Trophoblast cell (in vitro differentiated cells and primary cell): Measurements from ENCODE around the gene CHEK1.

Experiments used
- DNase-seq, 2 donors: peaks; one replicate each; pipeline ENCODE4 v3.0.0-alpha.2; 2016
- H2AFZ ChIP-seq: 2 replicates; pipeline ENCODE4 v1.6.1; 2013; ENCODE audit warnings: low read length, moderate library complexity, mild to moderate bottlenecking; ENCODE audit not compliant: insufficient read depth, poor library complexity
- H2AK5ac ChIP-seq: 2 replicates; pipeline ENCODE4 v1.6.1; 2013; ENCODE audit warnings: mild to moderate bottlenecking, low read length
- H2BK120ac ChIP-seq: 2 replicates; pipeline ENCODE4 v1.6.1; 2013; ENCODE audit warnings: low read length, mild to moderate bottlenecking, moderate library complexity; ENCODE audit not compliant: insufficient read depth, poor library complexity
- H2BK12ac ChIP-seq: 2 replicates; pipeline ENCODE4 v1.6.1; 2013; ENCODE audit warnings: mild to moderate bottlenecking, low read length, moderate library complexity
- H2BK5ac ChIP-seq: 2 replicates; pipeline ENCODE4 v1.6.1; 2013; ENCODE audit warnings: low read length, low read depth, moderate library complexity, mild to moderate bottlenecking; ENCODE audit not compliant: poor library complexity
- H3K14ac ChIP-seq: 2 replicates; pipeline ENCODE4 v1.6.1; 2013; ENCODE audit warnings: mild to moderate bottlenecking, low read length
- H3K18ac ChIP-seq: 2 replicates; pipeline ENCODE4 v1.6.1; 2013; ENCODE audit warnings: mild to moderate bottlenecking, low read length
- H3K23ac ChIP-seq: 2 replicates; pipeline ENCODE4 v1.6.1; 2013; ENCODE audit warnings: low read length
- H3K27ac ChIP-seq: 2 replicates; pipeline ENCODE4 v1.5.1; 2013; ENCODE audit warnings: low read depth, mild to moderate bottlenecking, inconsistent platforms, low read length, moderate library complexity
- H3K27me3 ChIP-seq: 2 replicates; pipeline ENCODE4 v1.6.1; 2013; ENCODE audit warnings: inconsistent platforms, mild to moderate bottlenecking, low read length, moderate library complexity; ENCODE audit not compliant: insufficient read depth
- H3K36me3 ChIP-seq, 2 experiments: 1 replicate in 1 of 2; 2 replicates in 1 of 2; pipeline ENCODE4 v1.6.1; 2013; ENCODE audit warnings: low read length in 2 of 2, mild to moderate bottlenecking in 2 of 2, moderate library complexity in 1 of 2; ENCODE audit not compliant: insufficient read depth in 2 of 2, control insufficient read depth in 1 of 2
- H3K4ac ChIP-seq: 2 replicates; pipeline ENCODE4 v1.6.1; 2013; ENCODE audit warnings: low read depth, mild to moderate bottlenecking, low read length, moderate library complexity
- H3K4me1 ChIP-seq, 2 experiments: 1 replicate in 1 of 2; 2 replicates in 1 of 2; pipeline ENCODE4 v1.6.1; 2013; ENCODE audit warnings: low read length in 2 of 2, mild to moderate bottlenecking in 2 of 2, moderate library complexity in 1 of 2; ENCODE audit not compliant: insufficient read depth in 2 of 2, control insufficient read depth in 1 of 2
- H3K4me2 ChIP-seq: 2 replicates; pipeline ENCODE4 v1.6.1; 2013; ENCODE audit warnings: inconsistent platforms, mild to moderate bottlenecking, low read length, moderate library complexity
- H3K4me3 ChIP-seq: 2 replicates; pipeline ENCODE4 v1.5.1; 2013; ENCODE audit warnings: mild to moderate bottlenecking, low read depth, low read length, inconsistent platforms
- H3K79me1 ChIP-seq: one replicate; pipeline ENCODE4 v1.6.1; 2013; ENCODE audit warnings: low read length
- H3K79me2 ChIP-seq: 2 replicates; pipeline ENCODE4 v1.6.1; 2013; ENCODE audit warnings: low read length, mild to moderate bottlenecking; ENCODE audit not compliant: control insufficient read depth, insufficient read depth, poor library complexity
- H3K9ac ChIP-seq: 2 replicates; pipeline ENCODE4 v1.6.1; 2013; ENCODE audit warnings: mild to moderate bottlenecking, low read length
- H3K9me3 ChIP-seq: 2 replicates; pipeline ENCODE4 v1.6.1; 2013; ENCODE audit warnings: low read depth, mild to moderate bottlenecking, control low read depth, inconsistent platforms, low read length; ENCODE audit not compliant: insufficient read depth
- H4K12ac ChIP-seq: 2 replicates; pipeline ENCODE4 v1.6.1; 2013; ENCODE audit warnings: low read depth, mild to moderate bottlenecking, low read length, moderate library complexity
- H4K8ac ChIP-seq: 2 replicates; pipeline ENCODE4 v1.6.1; 2013; ENCODE audit warnings: low read depth, mild to moderate bottlenecking, low read length, moderate library complexity
- H4K91ac ChIP-seq: one replicate; pipeline ENCODE4 v1.6.1; 2013; ENCODE audit warnings: low read depth, mild to moderate bottlenecking, low read length, moderate library complexity
- WGBS: extraction: QIAGEN DNeasy Blood & Tissue Kit; methylation state at CpG from one replicate; pipeline ENCODE4 v1.1.7; 2013; ENCODE audit warnings: missing lambda C conversion rate; ENCODE audit not compliant: insufficient read length, insufficient coverage; ENCODE audit errors: extremely low coverage; 5-methylcytosine and 5-hydroxymethylcytosine counted together

The CHEK1 gene

GRCh38 chr11:125637840-125638239, 12.9 kb downstream of the CHEK1 start:
- H2BK12ac ChIP-seq: no peak overlapping the region
- H3K9ac ChIP-seq: no peak overlapping the region
- no CpG with 5 or more reads among the region's 3 CpGs for WGBS
- no peak overlapping the region for H3K18ac ChIP-seq
- no peak for DNase-seq
- H2BK120ac ChIP-seq: no peak overlapping the region
- no peak overlapping the region for H2AK5ac ChIP-seq
- no peaks in the 10 kb centered on the region for H3K27me3 ChIP-seq
- no peak overlapping the region for H3K4ac ChIP-seq
- no peaks in the 10 kb centered on the region for H3K79me1 ChIP-seq
- H3K9me3 ChIP-seq: no peaks in the 10 kb centered on the region
- no peak overlapping the region for H2AFZ ChIP-seq
- H3K4me1 ChIP-seq: no peaks in the 10 kb centered on the region
- H3K14ac ChIP-seq: no peak overlapping the region
- no peaks in the 10 kb centered on the region for H3K79me2 ChIP-seq
- H3K4me3 ChIP-seq: no peak overlapping the region
- H3K27ac ChIP-seq: no peak overlapping the region
- no peak overlapping the region for H3K4me2 ChIP-seq
- H4K8ac ChIP-seq: no peak overlapping the region
- no peak overlapping the region for H4K91ac ChIP-seq
- no peak overlapping the region for H4K12ac ChIP-seq
- H3K23ac ChIP-seq: no peak overlapping the region
- H2BK5ac ChIP-seq: no peak overlapping the region
- peaks cover 10 to 23% of the 10 kb centered on the region in 2 experiments for H3K36me3 ChIP-seq

GRCh38 chr11:125638315-125638714, 13.4 kb downstream of the CHEK1 start:
- Histone ChIP-seq H4K91ac (no peak overlapping the region), H3K79me1 (no peaks in the 10 kb centered on the region), H3K9me3 (no peaks in the 10 kb centered on the region), H4K8ac (no peak overlapping the region), H3K4me1 (no peaks in the 10 kb centered on the region), H2BK5ac (no peak overlapping the region), H2BK12ac (no peak overlapping the region), H2BK120ac (no peak overlapping the region), H3K4me3 (no peak overlapping the region), H2AFZ (no peak overlapping the region), H3K27me3 (no peaks in the 10 kb centered on the region), H3K27ac (no peak overlapping the region), H3K14ac (no peak overlapping the region), H4K12ac (no peak overlapping the region), H3K4me2 (no peak overlapping the region), H3K23ac (no peak overlapping the region), H3K36me3 (peaks cover 10 to 22% of the 10 kb centered on the region in 2 experiments), H3K18ac (no peak overlapping the region), H3K79me2 (no peaks in the 10 kb centered on the region), H3K4ac (no peak overlapping the region), H3K9ac (no peak overlapping the region), H2AK5ac (no peak overlapping the region)
- no CpG with 5 or more reads among the region's 1 CpG for WGBS
- no peak for DNase-seq

- no peak overlapping the region for H3K14ac ChIP-seq
- no peaks in the 10 kb centered on the region for H3K27me3 ChIP-seq
- no peak overlapping the region for H3K4ac ChIP-seq
- H3K27ac ChIP-seq: no peak overlapping the region
- H3K4me1 ChIP-seq: no peaks in the 10 kb centered on the region
- no peak overlapping the region for H3K4me3 ChIP-seq
- peaks cover 8 to 10% of the 10 kb centered on the region in 2 experiments for H3K36me3 ChIP-seq
- no peak overlapping the region for H2AK5ac ChIP-seq
- H4K91ac ChIP-seq: no peak overlapping the region
- no peak overlapping the region for H2BK120ac ChIP-seq
- H3K4me2 ChIP-seq: no peak overlapping the region
- DNase-seq: no peak
- no peaks in the 10 kb centered on the region for H3K79me2 ChIP-seq
- no peak overlapping the region for H3K18ac ChIP-seq
- no peak overlapping the region for H2BK12ac ChIP-seq
- WGBS: no CpG with 5 or more reads among the region's 3 CpGs
- H2BK5ac ChIP-seq: no peak overlapping the region
- no peak overlapping the region for H4K8ac ChIP-seq
- no peak overlapping the region for H3K23ac ChIP-seq
- no peak overlapping the region for H2AFZ ChIP-seq
- H4K12ac ChIP-seq: no peak overlapping the region
- H3K79me1 ChIP-seq: no peaks in the 10 kb centered on the region
- H3K9me3 ChIP-seq: no peaks in the 10 kb centered on the region
- no peak overlapping the region for H3K9ac ChIP-seq
Measured at GRCh38 chr11:125645871-125646270, 20.9 kb downstream of the CHEK1 start.

DNA sequence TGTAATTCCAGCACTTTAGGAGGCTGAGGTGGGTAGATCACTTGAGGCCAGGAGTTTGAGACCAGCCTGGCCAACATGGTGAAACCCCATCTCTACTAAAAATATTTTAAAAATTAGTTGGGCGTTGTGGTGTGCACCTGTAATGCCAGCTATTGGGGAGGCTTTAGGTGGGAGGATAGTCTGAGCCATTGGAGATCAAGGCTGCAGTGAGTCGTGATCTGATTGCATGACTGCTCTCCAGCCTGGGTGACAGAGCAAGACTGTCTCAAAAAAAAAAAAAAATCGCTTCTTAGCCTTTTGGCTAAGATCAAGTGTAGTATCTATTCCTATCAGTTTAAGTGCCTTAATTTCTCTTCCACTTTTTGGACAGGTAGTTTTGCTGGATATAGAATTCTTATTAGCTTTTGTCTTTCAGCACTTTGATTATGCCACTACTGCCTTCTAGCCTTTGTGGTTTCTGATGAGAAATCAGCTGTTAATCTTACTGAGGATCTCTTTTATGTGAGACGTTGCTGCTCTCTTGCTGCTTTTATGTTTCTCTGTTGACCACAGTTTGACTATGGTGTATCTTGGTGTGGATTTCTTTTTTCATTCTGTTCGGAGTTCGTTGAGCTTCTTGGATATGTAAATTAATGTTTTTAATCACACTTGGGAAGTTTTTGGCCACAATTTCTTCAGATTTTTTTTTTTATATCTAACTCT, 24.7 kb downstream of the CHEK1 start:
- Histone ChIP-seq H3K27ac (no peak overlapping the region), H3K4me2 (no peak overlapping the region), H3K18ac (no peak overlapping the region), H3K14ac (no peak overlapping the region), H2BK120ac (no peak overlapping the region), H3K4me3 (no peak overlapping the region), H3K9ac (no peak overlapping the region), H3K23ac (no peak overlapping the region), H4K12ac (no peak overlapping the region), H3K9me3 (no peaks in the 10 kb centered on the region), H3K79me1 (no peaks in the 10 kb centered on the region), H4K91ac (no peak overlapping the region), H3K4ac (no peak overlapping the region), H2BK5ac (no peak overlapping the region), H2AK5ac (no peak overlapping the region), H3K4me1 (no peaks in the 10 kb centered on the region), H4K8ac (no peak overlapping the region), H2AFZ (no peak overlapping the region), H3K27me3 (no peaks in the 10 kb centered on the region), H3K36me3 (peaks cover 10 to 14% of the 10 kb centered on the region in 2 experiments), H2BK12ac (no peak overlapping the region), H3K79me2 (no peaks in the 10 kb centered on the region)
- no peak for DNase-seq
- WGBS: no CpG with 5 or more reads among the region's 6 CpGs
